NCI-H146 treated with DMSO at 0.1 percent for 48 hours (cell line): ENCODE data around the gene MCM10.
A peak's percentile ranks its signal among the peaks of the same experiment; 100 is the strongest.
"Not testable (repeated sequence)": the region's sequence is repeated elsewhere in the genome, so short reads cannot be mapped to it uniquely, and the experiment has no call there.

Experiments used
- DNase-seq: peaks from one replicate; lab custom pipeline; 2025; ENCODE audit not compliant: unreplicated experiment; lab: John Stamatoyannopoulos, UW

The MCM10 gene

GRCh38 chr10:13219685-13220670 is 58.6 kb downstream of the MCM10 start:
- DNase-seq, result peak; percentile 27

DNA sequence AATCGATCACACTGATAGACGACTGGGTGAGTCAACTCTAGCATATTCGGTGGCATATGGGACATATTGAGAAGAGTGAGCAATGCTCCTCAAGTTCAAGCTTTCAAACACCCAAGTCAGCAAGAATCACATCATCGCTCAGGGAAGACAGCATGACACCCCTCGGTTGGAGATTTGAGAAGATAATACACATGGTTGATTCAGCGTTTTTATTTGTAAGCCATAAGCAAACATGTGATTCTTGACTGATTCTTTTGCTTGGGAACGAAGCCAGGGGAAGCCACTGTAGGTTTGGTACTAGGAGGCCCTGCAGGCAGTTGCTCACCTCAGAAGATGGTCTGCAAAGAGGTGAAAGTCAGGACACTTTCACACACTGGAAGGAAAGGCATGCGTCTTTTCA is 60.2 kb downstream of the MCM10 start:
- no peak for DNase-seq

DNA sequence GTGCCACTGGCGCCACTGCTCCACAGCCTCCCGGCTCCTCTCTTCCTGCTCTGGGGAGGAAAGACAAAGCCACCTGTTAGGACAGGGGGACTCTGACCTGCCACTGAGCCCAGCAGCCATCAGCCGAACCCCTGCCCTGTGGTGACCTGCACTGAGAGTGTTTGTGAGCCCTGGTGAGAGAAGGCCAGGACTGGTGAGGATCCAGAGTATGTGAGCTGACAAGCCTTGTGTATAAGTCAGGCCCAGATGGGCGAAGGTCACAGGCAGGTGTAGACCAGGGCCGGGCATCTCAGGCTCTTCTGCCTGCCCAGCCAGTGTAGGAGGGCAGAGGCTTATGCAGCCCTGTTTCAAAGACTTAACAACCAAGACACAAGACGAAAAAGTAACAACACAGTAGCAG is 60.8 kb downstream of the MCM10 start:
- DNase-seq, result no peak

DNA sequence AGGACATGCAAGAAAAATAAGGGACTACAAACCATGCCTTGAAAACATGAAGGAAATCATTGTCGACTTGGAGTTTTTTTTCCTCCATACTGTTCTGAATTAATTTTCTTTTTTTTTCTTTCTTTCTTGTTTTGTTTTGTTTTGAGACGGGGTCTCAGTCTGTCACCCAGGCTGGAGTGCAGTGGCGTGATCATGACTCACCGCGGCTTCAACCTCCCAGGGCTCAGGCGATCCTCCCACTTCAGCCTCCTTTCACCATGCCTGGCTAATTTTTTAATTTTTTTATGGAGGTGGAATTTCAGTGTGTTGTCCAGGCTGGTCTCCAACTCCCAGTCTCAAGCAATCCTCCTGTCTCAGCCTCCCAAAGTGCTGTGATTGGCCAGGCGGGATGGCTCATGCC is 61.2 kb downstream of the MCM10 start:
- no peak for DNase-seq

DNA sequence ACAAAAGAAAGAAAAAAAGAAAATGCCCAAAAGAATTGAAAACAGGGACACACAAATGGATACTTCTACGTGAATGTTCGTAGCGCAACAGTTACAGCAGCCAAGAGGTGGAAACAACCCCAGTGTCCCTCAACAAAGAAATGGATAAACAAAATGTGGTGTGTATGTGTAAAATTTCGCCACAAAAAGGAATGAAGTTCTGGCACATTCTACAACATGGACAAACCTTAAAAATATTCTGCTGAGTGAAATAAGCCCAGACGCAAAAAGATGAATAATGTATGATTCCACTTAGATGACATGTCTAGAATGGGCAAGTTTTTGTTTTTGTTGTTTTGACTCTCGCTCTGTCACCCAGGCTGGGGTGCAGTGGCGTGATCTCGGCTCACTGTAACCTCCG is 61.9 kb downstream of the MCM10 start:
- DNase-seq, result no peak

DNA sequence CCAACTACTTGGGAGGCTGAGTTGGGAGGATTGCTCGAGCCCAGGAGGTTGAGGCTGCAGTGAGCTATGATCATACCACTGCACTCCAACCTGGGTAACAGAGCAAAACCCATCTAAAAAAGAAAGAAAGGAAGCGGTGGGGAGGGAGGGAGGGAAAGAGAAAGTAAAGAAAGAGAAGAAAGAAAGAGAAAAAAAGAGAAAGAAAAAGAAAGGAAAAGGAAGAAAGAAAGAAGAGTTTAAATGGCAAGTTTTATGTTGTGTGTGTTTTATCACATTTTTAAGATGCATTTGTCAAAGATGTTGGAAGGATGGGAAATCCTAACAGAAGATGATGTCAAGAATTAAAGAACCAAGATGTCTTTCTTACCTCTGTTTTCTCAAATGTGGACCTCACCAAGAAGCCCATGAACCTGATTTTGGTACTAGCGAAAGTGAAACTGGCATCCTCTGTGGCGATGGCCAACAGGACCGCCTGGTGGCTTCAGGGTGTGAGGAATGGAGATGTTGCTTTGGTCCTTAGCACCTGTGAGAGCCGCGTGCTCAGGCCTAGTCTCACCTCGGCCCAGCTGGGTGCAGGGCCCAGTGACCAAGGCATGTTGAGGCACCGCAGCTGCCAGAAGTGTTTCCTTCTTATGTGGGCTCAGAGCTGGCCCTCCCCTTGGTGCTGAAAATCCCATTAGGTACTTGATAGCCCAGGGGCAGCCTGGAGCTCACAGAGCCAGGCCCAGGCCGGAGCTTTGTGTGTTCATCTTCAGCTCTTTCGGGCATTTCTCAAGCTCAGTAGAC is 63.0 kb downstream of the MCM10 start:
- DNase-seq, result no peak

DNA sequence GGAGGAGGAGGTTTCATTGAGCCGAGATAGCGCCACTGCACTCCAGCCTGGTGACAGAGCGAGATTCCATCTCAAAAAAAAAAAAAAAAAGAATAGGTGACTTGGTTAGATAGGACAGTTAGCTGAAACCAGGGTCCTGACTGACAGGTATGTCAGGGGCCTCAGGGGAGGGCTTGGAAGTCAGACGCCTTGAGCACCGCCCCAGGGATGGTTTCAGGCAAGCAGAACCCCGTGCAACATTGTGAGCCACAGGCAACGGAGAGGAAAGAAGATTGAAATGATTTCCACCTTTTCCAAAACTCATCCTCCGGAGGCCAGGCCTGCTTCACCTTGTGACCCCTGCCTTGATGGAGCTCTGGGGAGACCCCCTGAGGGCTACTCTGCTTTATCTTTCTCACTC is 64.2 kb downstream of the MCM10 start:
- DNase-seq, result no peak

GRCh38 chr10:13227031-13227430 is 65.7 kb downstream of the MCM10 start:
- no peak for DNase-seq

- no peak for DNase-seq
These were observed 69.8 kb downstream of the MCM10 start for GRCh38 chr10:13231190-13231589.

GRCh38 chr10:13231808-13232207 is 70.5 kb downstream of the MCM10 start:
- DNase-seq, result no peak

DNA sequence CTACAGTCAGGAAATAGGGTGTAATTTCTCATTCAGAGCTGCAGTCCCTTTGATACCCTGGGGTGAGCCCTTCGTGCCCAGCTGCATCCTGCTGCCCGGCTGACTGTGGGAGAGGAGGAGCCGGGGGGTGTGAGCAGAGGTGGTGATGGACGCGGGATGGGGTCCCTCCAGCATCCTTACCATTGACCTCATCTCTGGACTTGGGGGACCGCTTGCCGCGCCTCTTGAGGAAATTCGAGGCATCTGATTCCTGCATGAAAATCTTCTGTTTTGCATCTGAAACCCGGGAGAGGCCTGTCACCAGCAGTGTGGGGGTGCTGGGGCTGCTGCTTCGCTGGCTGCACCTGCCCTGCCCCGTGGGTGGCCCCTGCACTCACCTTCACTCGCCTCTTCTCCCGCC is 72.0 kb downstream of the MCM10 start:
- DNase-seq, result no peak

GRCh38 chr10:13234172-13234571 is 72.8 kb downstream of the MCM10 start, which contains the start of gene UCMA:
TSS of gene UCMA (minus strand) at chr10:13234374. CDS start at chr10:13234258, 116 bp downstream.
- DNase-seq, result no peak

- DNase-seq, result not testable (repeated sequence)
These were observed 73.4 kb downstream of the MCM10 start for GRCh38 chr10:13234736-13235135.

DNA sequence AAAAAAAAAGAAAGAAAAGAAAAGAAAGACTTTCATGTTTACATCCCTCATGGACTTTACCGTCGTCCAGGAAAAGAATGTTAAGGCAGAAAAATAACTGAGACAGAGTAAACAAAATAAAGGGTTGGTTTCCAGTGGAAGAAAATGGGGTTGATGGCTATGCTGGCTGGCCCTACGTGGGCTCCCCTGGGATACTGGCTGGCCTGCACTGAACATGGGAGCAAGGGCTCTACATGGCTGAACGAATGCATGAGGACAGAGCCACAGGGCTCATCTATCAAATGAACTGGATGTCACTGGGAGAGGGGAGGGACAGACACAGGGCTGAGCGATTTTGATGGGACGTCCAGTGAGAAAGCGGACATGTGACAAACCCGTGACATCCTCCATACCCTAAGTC is 75.3 kb downstream of the MCM10 start:
- no peak for DNase-seq

- DNase-seq, result no peak
These were observed 77.1 kb downstream of the MCM10 start for GRCh38 chr10:13238271-13239077.

DNA sequence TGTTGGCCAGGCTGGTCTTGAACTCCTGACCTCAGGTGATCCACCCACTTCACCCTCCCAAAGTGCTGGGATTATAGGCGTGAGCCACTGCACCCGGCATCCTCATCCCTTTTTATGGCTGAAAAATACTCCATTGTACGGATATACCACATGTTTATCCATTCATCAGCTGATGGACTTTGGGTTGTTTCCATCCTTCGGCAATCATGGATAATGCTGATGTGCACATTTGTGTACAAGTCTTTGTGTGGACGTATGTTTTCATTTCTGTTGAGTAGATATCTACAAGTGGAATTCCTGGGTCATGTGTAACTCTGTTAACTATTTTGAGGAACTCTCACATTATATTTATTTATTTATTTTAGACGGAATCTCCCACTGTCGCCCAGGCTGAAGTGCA is 78.6 kb downstream of the MCM10 start:
- no peak for DNase-seq

- DNase-seq, result no peak
These were observed 80.3 kb downstream of the MCM10 start for GRCh38 chr10:13241613-13242012.

GRCh38 chr10:13242260-13242659 is 80.9 kb downstream of the MCM10 start:
- DNase-seq, result not testable (repeated sequence)

DNA sequence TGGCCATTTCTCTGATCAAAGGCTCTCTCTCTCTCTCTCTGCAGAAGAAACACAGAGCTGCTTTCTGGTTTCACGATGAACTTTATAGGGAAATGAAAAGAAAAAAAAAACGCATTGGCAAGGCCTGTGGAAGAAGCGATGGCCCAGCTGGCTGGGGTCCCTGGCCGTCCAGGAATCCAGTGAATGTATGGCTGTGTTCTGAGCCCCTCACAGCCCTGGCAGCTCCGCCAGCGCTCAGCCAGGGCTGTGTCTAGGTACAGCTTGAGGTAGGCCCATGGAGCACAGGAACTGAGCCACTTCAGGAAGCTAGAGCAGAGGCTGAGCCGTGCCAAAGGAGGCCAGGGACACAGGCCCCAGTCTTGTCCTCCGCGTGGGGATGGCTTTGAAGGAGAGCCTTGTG is 85.9 kb downstream of the MCM10 start:
- DNase-seq, result no peak

DNA sequence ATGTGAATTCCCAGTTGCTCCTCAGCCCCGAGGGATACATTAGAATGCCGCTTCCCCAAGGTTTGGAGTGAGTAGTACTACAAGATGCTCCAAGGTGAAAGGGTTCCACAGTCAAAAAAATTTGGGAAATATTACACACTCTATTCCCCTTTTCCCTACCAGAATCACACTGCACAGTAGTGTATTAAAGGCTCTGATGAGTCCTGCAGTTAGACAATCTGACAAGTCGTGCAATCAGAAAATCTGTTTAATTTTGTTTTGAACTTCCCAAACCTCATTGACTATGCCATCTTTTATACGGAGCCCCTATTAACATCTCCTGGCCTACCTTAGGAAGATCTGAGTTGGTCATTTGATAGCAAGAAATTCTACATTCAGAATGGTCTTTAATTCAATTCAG is 86.4 kb downstream of the MCM10 start:
- DNase-seq, result no peak

DNA sequence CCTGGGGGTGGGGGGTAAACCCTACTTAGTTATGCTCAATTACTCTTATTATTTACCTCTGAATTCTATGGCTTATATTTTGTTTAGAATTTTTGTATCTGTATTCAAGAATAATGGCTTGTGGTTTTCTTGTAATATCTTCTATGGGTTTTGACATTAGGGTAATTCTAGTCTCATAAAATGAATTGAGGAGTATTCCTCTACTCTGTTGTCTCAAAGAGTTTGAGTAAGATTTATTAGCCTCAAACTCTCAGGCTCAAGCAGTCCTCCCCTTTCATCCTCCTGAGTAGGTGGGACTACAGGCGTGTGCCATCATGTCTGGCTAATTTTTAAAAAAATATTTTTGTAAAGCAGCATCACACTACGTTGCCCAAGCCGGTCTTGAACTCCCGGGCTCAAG is 92.4 kb downstream of the MCM10 start:
- no peak for DNase-seq
